Endothelial cell (in vitro differentiated cells): ENCODE data around the gene DCANP1. TPM values are rescaled to one million over a fixed set of nuclear protein-coding genes. Genes with fewer than 3 reads are reported as not detected.

ENCODE experiments used
- DNase-seq: peaks from one replicate; pipeline ENCODE4 v3.0.0; 2021; ENCODE audit warnings: low spot score
- H3K27ac Mint-ChIP-seq: one replicate; pipeline ENCODE4 v1.8.0; 2021; ENCODE audit warnings: mixed read lengths, inconsistent platforms; ENCODE audit not compliant: unreplicated experiment
- H3K27me3 Mint-ChIP-seq: one replicate; pipeline ENCODE4 v1.8.0; 2021; ENCODE audit warnings: mild to moderate bottlenecking, moderate library complexity, mixed read lengths, inconsistent platforms; ENCODE audit not compliant: unreplicated experiment
- H3K36me3 Mint-ChIP-seq: one replicate; pipeline ENCODE4 v1.8.0; 2021; ENCODE audit warnings: mild to moderate bottlenecking, low read depth, mixed read lengths, inconsistent platforms; ENCODE audit not compliant: unreplicated experiment
- H3K4me1 Mint-ChIP-seq: one replicate; pipeline ENCODE4 v1.8.0; 2021; ENCODE audit warnings: mild to moderate bottlenecking, mixed read lengths, inconsistent platforms; ENCODE audit not compliant: unreplicated experiment
- H3K4me3 Mint-ChIP-seq: one replicate; pipeline ENCODE4 v1.8.0; 2021; ENCODE audit warnings: mild to moderate bottlenecking, mixed read lengths, inconsistent platforms; ENCODE audit not compliant: unreplicated experiment
- H3K9me3 Mint-ChIP-seq: one replicate; pipeline ENCODE4 v1.8.0; 2021; ENCODE audit warnings: mixed read lengths, inconsistent platforms; ENCODE audit not compliant: unreplicated experiment
- total RNA-seq: library from RNA; stranded (reverse); fragmentation: NEBNext Ultra II Directional; extraction: Animal tissue kit (Norgen Biotek cat#: 25700); gene quantifications from one replicate; pipeline ENCODE4 v1.2.1, GENCODE V29; 2021; ENCODE audit not compliant: unreplicated experiment
- TF ChIP-seq, protein P1 (sequence below): fragments of 200-600 bp; sonication (generic); IDR thresholded peaks from one replicate; pipeline ENCODE4 v1.5.0; 2021; ENCODE audit warnings: antibody characterized with exemption; ENCODE audit not compliant: unreplicated experiment

The DCANP1 gene
- total RNA-seq, 1 donor from 2014 or later = not detected

DNA sequence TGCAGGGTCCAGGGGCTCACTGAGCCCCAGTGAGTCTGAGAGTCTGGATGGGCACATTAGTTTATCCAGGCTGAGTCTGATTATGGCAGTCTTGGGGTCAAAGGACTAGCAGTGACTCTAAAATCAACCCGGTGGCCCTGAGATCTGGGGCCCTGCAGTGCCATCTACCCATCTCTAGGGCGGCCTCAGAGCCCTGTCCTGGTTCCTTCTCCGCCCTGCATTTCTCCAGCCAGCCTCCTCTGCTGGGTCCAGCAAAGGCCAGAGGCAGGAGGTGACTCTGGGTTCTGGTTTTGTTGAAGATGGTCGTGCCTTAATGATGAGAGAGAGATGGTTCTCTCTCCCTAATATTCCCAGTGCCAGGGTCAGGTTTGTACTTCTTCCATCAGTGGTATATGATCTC, 15.0 kb downstream of the DCANP1 start:
- TF ChIP-seq, protein P1, sequence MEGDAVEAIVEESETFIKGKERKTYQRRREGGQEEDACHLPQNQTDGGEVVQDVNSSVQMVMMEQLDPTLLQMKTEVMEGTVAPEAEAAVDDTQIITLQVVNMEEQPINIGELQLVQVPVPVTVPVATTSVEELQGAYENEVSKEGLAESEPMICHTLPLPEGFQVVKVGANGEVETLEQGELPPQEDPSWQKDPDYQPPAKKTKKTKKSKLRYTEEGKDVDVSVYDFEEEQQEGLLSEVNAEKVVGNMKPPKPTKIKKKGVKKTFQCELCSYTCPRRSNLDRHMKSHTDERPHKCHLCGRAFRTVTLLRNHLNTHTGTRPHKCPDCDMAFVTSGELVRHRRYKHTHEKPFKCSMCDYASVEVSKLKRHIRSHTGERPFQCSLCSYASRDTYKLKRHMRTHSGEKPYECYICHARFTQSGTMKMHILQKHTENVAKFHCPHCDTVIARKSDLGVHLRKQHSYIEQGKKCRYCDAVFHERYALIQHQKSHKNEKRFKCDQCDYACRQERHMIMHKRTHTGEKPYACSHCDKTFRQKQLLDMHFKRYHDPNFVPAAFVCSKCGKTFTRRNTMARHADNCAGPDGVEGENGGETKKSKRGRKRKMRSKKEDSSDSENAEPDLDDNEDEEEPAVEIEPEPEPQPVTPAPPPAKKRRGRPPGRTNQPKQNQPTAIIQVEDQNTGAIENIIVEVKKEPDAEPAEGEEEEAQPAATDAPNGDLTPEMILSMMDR = no peak
- Mint-ChIP-seq H3K4me3 (no peak overlapping the region), H3K4me1 (peaks cover 12% of the 10 kb centered on the region), H3K27me3 (no peaks in the 10 kb centered on the region), H3K9me3 (no peaks in the 10 kb centered on the region), H3K27ac (no peak overlapping the region), H3K36me3 (peaks cover 4% of the 10 kb centered on the region)
- DNase-seq = no peak

DNA sequence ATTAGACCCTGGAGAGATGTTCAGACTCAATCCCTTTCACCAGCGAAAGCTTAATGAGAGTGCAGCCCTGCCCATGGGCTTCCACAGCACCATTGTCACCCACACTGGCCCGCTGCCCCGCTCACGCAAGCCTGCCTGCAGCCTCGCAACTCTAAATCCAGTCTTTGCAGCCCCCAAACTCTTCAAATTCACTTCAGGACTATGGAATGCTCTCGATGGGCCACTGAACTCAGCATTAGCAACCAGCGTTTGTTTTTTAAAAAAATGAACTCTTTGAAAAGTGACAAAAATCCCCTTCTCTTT, 17.1 kb downstream of the DCANP1 start:
- TF ChIP-seq, protein P1 = no peak

DNA sequence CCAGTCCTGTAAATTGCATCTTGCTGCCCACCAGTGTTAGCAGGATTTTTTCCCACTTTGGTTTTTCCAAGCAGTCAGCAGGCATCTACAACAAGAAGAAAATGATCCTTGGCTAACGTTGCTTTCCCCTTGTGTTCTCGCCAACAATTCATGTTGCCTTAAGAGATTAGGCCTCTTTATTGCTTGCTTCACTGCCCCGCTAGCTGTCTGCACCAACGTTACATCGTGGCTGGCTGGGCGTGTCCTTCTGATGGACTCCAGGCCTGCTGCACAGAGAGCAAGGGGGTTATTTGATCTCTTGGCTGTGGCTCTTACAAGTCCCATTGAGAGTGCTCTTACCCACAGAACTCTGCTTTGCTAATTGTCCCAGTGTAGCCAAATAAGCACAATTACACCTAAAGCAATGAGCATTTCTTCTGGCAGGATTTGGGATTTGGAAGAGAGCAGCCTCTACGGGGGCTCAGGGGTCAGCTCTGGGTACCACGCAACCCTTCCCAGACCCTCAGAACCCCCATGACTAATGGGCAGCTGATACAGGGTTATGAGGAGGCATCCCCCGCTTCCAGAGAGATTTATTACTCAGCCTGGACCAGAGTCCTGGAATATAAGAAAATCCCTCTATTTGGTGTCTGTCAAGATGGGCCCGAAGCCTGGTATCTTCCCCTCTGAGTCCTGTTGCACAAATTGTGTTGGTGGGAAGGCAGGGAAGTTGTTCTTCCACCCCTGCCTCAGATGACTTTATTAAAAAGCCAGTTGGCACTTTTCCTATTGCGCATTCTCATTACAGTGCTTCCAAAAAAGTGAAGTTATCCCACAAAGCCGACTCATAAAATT, 17.6 kb downstream of the DCANP1 start:
- TF ChIP-seq, protein P1 = no peak
- Mint-ChIP-seq H3K4me3 (no peak overlapping the region), H3K4me1 (peaks cover 7% of the 10 kb centered on the region), H3K27ac (no peak overlapping the region), H3K27me3 (no peaks in the 10 kb centered on the region), H3K36me3 (peaks cover 4% of the 10 kb centered on the region), H3K9me3 (no peaks in the 10 kb centered on the region)
- no peak for DNase-seq

More for the DNA sequence above, 17.1 kb downstream of the DCANP1 start:
- H3K9me3 Mint-ChIP-seq = no peaks in the 10 kb centered on the region
- no peak for DNase-seq
- no peaks in the 10 kb centered on the region for H3K27me3 Mint-ChIP-seq
- H3K27ac Mint-ChIP-seq = no peak overlapping the region
- H3K36me3 Mint-ChIP-seq = peaks cover 4% of the 10 kb centered on the region
- peaks cover 10% of the 10 kb centered on the region for H3K4me1 Mint-ChIP-seq
- no peak overlapping the region for H3K4me3 Mint-ChIP-seq

DNA sequence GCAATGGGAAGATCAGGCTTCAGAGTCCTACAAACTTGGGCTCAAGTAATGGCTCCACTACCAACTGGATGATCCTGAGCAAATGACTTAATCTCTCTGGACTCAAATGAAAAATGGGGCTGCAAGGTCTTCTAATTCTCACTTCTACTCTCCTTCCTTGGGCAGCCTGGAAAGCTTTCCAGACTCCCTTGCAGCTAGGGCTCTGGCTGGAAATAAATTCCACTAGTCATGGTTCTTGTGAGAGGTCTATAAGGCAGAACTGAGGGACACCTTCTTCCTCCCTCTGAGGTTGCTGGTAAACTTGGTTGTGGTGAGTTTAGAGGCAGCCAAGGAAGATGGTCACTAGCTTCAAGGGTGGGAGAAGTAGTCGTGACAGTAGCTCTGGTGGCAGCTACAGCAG, 18.6 kb downstream of the DCANP1 start:
- Mint-ChIP-seq H3K9me3 (no peaks in the 10 kb centered on the region), H3K4me3 (no peak overlapping the region), H3K27me3 (no peaks in the 10 kb centered on the region), H3K36me3 (peaks cover 4% of the 10 kb centered on the region), H3K27ac (no peak overlapping the region), H3K4me1 (peaks cover 2% of the 10 kb centered on the region)
- DNase-seq = no peak
- TF ChIP-seq, protein P1 = no peak
